GM12878 (cell line): ENCODE measurements around the gene VGLL4.

Experiments used
- BACH1 ChIP-seq: fragments of 450-650 bp; IDR thresholded peaks from 2 replicates; pipeline ENCODE4 v1.6.1; 2017; ENCODE audit warnings: mild to moderate bottlenecking, borderline replicate concordance
- EGR1 ChIP-seq, 2 experiments: IDR thresholded peaks; 1 replicate in 1 of 2; 2 replicates in 1 of 2; pipeline ENCODE4 v1.6.1; 2011 to 2012; ENCODE audit warnings: low read depth in 2 of 2, low read length in 2 of 2, borderline replicate concordance in 1 of 2, mild to moderate bottlenecking in 1 of 2, moderate library complexity in 1 of 2
- ESRRA ChIP-seq: IDR thresholded peaks from 2 replicates; pipeline ENCODE4 v1.6.1; 2012; ENCODE audit warnings: mild to moderate bottlenecking, low read length, improper control_type of control experiment
- EZH2 ChIP-seq: IDR thresholded peaks from 2 replicates; pipeline ENCODE4 v1.6.1; 2012; ENCODE audit warnings: low read depth, mild to moderate bottlenecking, control low read depth, inconsistent platforms, low read length, borderline replicate concordance; ENCODE audit not compliant: control insufficient read depth
- KDM1A ChIP-seq: fragments of 200-600 bp; sonication (generic); IDR thresholded peaks from 2 replicates; pipeline ENCODE4 v1.6.1; 2016; ENCODE audit warnings: borderline replicate concordance
- NRF1 ChIP-seq: conservative IDR thresholded peaks from 2 replicates; pipeline ENCODE4 v1.6.1; 2011; ENCODE audit warnings: mild to moderate bottlenecking, low read depth, low read length, improper control_type of control experiment
- SRF ChIP-seq, 2 experiments: IDR thresholded peaks; 2 replicates each; pipeline ENCODE4 v1.6.1; 2011; ENCODE audit warnings: low read depth in 2 of 2, low read length in 2 of 2, mild to moderate bottlenecking in 1 of 2, moderate library complexity in 1 of 2
- STAT1 ChIP-seq: fragments of 450-650 bp; conservative IDR thresholded peaks from 2 replicates; pipeline ENCODE4 v1.6.1; 2014; ENCODE audit warnings: antibody characterized with exemption, mild to moderate bottlenecking
- SUPT20H ChIP-seq: IDR thresholded peaks from 2 replicates; pipeline ENCODE4 v1.6.1; 2011; ENCODE audit warnings: low read depth, mild to moderate bottlenecking, low read length, moderate library complexity, borderline replicate concordance; ENCODE audit not compliant: control insufficient read depth
- TCF7 ChIP-seq: IDR thresholded peaks from 2 replicates; pipeline ENCODE4 v1.6.1; 2014; ENCODE audit warnings: antibody characterized with exemption, borderline replicate concordance
- TF ChIP-seq, protein P1 (sequence below), 3 experiments: IDR thresholded peaks in 2 of 3; conservative IDR thresholded peaks in 1 of 3; 2 replicates each; pipeline ENCODE4 v1.5.1; 2011; ENCODE audit warnings: low read depth in 3 of 3, low read length in 3 of 3, mild to moderate bottlenecking in 3 of 3, control low read depth in 2 of 3, moderate library complexity in 2 of 3, inconsistent platforms in 1 of 3, mixed read lengths in 1 of 3; ENCODE audit not compliant: control insufficient read depth in 2 of 3, insufficient read depth in 1 of 3; ENCODE audit errors: extremely low read depth in 1 of 3
- TF ChIP-seq, protein P2 (sequence below): IDR thresholded peaks from 2 replicates; pipeline ENCODE4 v1.6.1; 2012; ENCODE audit warnings: low read depth, low read length, improper control_type of control experiment

DNA sequence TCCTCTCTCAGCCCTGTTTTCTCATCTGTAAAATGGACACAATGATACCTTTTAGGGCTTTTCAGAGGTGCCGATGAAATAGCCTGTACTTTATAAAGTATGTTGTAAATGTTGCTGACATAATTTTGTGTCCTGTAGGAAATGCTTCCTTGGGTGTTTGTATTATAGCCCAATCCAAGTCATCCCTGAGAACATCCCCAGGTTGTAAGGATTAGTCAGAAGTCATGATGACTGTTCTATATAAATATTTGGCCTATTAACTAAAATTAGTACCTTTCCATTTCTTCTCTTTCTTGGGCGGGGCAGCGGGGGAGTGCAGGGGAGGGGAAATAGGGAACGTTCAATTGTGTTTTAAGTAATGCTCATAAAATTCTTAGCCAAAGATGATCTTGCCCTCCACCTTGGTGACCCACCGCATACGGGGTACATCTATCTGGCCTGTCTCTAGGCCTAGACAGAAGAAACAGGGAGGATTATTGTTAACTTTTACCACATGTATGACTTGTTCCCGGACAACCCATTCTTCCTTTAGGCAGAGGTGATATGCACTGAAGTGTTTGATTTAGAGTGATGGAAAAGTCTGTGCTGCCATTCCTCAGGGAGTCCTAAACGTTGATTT lies 120.7 kb downstream of the VGLL4 start:
- TF ChIP-seq, protein P1, sequence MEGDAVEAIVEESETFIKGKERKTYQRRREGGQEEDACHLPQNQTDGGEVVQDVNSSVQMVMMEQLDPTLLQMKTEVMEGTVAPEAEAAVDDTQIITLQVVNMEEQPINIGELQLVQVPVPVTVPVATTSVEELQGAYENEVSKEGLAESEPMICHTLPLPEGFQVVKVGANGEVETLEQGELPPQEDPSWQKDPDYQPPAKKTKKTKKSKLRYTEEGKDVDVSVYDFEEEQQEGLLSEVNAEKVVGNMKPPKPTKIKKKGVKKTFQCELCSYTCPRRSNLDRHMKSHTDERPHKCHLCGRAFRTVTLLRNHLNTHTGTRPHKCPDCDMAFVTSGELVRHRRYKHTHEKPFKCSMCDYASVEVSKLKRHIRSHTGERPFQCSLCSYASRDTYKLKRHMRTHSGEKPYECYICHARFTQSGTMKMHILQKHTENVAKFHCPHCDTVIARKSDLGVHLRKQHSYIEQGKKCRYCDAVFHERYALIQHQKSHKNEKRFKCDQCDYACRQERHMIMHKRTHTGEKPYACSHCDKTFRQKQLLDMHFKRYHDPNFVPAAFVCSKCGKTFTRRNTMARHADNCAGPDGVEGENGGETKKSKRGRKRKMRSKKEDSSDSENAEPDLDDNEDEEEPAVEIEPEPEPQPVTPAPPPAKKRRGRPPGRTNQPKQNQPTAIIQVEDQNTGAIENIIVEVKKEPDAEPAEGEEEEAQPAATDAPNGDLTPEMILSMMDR (IDR thresholded peaks at IDR 0.05 in 2 of 3, conservative IDR thresholded peaks at IDR 0.05 in 1 of 3; ENCODE audit: control insufficient read depth in 2 of 3, extremely low read depth in 1 of 3, insufficient read depth in 1 of 3, low read depth in 3 of 3, low read length in 3 of 3) = no peak
- TF ChIP-seq STAT1 = no peak
- no peak for TF ChIP-seq EGR1 (IDR thresholded peaks at IDR 0.05; ENCODE audit: borderline replicate concordance in 1 of 2, low read depth in 2 of 2, low read length in 2 of 2)
- TF ChIP-seq BACH1 = no peak
- no peak for TF ChIP-seq EZH2
- no peak for TF ChIP-seq KDM1A
- TF ChIP-seq SRF (IDR thresholded peaks at IDR 0.05; ENCODE audit: low read depth in 2 of 2, low read length in 2 of 2) = no peak
- TF ChIP-seq TCF7 = no peak
- no peak for TF ChIP-seq SUPT20H
- TF ChIP-seq, protein P2, sequence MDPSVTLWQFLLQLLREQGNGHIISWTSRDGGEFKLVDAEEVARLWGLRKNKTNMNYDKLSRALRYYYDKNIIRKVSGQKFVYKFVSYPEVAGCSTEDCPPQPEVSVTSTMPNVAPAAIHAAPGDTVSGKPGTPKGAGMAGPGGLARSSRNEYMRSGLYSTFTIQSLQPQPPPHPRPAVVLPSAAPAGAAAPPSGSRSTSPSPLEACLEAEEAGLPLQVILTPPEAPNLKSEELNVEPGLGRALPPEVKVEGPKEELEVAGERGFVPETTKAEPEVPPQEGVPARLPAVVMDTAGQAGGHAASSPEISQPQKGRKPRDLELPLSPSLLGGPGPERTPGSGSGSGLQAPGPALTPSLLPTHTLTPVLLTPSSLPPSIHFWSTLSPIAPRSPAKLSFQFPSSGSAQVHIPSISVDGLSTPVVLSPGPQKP = no peak
- TF ChIP-seq NRF1 = no peak
- no peak for TF ChIP-seq ESRRA
